Stimulated activated CD4-positive, alpha-beta T cell treated with anti-CD3 and anti-CD28 coated beads, TNF-alpha, amount 100 ng/mL, for 1 hour (primary cell): ENCODE measurements around the gene RPS25.
A peak's percentile ranks its signal among the peaks of the same experiment; 100 is the strongest.
"Not testable (repeated sequence)": the region's sequence is repeated elsewhere in the genome, so short reads cannot be mapped to it uniquely, and the experiment has no call there.

Source experiments
- DNase-seq, 3 donors: peaks; one replicate each; pipeline ENCODE4 v3.0.0-alpha.2; 2020; ENCODE audit warnings: low read depth in 3 of 3, low spot score in 1 of 3

The RPS25 gene

DNA sequence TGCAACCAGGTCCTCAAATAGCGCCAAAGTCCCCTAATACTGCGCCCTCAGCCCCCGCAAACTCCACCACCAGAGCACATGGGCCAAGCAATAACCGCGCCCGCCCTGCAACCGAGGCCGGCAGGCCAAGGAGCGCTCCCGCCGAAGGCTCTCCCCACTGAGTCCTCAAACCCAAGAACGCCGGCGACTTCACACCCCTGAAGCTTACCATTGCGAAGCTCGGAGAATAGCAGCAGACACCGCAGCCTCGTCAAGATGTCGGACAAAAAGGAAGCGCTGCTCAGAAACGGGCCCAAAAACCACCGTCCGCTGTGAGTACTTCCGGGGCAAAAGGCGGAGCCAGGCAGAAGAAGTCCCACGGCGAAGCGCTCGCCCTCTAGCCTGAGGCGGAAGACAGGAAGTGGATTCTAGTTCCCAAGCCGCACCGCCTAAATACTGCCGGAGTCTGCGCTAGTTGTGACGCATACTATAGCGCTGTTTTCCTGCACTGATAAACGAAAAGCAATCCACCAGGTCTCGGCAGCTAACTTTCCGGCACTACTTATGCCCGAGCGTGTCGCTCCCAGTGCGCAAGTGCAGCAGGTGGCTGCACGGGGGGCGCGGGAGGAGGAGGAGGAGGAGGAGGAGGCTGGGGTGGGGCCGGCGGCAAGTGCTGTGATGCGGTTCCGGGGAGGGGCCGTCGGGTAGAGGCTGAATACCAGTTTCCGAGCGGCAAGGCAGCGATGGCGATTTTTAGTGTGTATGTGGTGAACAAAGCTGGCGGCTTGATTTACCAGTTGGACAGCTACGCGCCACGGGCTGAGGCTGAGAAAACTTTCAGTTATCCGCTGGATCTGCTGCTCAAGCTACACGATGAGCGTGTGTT lies at the start of gene RPS25, which contains the start of gene TRAPPC4:
TSS of gene RPS25 (minus strand) at position 270 of the 865 bp plus-strand sequence. CDS start at position 211, 59 bp downstream.
TSS of gene TRAPPC4 (plus strand) at position 693 of the 865 bp plus-strand sequence. CDS start at position 723, 30 bp downstream.
- DNase-seq, result peak; percentile 86 to 87 (median 87)

DNA sequence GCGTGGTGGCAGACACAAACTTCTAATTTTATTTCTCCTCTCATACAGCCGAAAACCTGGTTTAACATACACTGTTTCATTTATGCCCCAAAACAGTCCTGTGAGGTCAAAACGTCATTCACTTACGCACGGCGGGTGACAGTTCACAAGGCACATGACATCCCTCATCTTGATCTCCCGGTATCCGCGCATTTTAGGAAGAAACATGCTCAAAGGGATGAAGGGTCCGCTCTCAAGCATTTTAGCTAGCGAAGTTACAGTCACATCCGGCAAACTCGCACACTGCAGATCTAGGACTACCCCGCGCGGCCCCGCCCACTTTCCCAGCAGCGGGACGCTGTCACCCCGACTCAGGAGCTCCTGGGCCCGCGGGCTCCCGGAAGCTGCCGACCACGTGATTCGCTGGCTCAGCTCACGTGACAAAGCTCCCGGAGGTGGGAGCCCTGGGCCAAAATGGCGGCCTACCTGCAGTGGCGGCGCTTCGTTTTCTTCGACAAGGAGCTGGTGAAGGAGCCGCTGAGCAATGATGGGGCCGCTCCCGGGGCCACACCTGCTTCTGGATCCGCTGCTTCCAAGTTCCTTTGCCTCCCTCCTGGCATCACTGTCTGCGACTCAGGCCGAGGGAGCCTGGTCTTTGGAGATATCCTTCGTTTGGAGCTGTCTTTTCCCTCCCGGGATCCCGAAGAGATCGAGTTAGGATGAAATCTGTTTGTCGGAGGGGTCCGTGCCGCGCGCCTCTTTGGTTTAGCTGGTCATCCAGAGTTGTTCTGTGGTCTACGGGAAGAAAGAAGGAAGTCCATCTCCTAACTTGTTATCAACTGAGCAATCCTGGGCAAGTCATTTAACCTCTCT lies 49.5 kb upstream of the RPS25 start, which contains the start of gene VPS11:
TSS of gene VPS11 (plus strand) at position 448 of the 852 bp plus-strand sequence. CDS start at position 454, 6 bp downstream.
- peak; percentile 92 to 95 (median 93) for DNase-seq

DNA sequence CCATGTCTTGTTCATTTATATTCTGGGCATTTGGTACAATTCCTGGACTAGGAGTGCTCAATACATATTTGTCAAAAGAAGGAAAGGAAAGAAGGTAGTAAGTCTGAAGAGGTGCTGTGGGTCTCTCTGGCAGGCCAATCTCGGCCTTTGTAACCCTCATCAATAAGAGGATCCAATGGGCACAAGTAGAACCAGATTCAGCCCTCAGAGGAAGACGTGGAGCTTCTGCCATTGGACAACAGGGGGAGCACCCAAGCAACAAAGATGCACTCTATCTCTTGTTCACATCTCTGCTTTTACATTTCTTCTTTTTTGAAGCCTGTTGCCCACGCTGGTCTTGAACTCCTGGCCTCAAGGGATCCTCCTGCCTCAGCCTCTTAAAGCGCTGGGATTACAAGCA lies 47.2 kb upstream of the RPS25 start:
- no peak for DNase-seq

DNA sequence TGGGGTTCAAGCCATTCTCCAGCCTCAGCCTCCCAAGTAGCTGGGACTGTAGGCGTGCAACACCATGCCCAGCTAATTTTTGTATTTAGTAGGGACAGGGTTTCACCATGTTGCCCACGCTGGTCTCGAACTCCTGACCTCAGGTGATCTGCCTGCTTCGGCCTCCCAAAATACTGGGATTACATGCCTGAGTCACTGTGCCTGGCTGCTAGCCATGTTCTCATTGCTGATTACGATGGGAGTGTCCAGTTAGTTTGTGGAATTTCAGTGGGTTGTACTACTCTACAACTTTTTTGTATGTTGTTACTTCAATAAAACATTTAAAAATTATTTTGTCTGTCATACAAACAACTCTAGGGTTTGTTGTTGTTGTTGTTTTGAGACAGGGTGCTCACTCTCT lies 44.6 kb upstream of the RPS25 start:
- no peak for DNase-seq

DNA sequence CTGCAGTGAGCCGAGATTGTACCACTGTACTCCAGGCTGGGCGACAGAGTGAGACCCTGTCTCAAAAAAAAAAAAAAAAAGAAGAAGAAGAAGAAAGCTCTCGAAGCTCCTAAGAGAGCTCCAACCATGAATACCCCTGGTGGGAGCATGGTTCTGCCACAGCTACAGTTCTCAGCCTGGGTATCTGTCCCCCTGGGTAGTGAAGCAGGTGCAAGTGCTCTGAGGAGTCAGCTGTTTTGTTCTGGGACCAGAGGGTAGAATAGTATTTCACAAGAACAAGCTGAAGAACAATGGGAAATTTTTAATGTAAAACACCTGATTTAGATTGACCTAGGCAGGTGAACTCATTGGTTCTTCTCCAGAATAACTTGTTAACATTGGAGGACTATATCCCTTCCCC lies 43.1 kb upstream of the RPS25 start:
- no peak for DNase-seq

DNA sequence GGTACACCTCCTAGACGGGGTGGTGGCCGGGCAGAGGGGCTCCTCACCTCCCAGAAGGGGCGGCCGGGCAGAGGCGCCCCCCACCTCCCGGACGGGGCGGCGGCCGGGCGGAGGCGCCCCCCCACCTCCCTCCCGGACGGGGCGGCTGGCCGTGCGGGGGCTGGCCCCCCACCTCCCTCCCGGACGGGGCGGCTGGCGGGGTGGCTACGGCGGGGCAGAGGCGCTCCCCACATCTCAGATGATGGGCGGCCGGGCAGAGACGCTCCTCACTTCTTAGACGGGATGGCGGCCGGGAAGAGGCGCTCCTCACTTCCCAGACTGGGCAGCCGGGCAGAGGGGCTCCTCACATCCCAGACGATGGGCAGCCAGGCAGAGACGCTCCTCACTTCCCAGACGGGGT lies 41.0 kb upstream of the RPS25 start:
- DNase-seq, result not testable (repeated sequence)

DNA sequence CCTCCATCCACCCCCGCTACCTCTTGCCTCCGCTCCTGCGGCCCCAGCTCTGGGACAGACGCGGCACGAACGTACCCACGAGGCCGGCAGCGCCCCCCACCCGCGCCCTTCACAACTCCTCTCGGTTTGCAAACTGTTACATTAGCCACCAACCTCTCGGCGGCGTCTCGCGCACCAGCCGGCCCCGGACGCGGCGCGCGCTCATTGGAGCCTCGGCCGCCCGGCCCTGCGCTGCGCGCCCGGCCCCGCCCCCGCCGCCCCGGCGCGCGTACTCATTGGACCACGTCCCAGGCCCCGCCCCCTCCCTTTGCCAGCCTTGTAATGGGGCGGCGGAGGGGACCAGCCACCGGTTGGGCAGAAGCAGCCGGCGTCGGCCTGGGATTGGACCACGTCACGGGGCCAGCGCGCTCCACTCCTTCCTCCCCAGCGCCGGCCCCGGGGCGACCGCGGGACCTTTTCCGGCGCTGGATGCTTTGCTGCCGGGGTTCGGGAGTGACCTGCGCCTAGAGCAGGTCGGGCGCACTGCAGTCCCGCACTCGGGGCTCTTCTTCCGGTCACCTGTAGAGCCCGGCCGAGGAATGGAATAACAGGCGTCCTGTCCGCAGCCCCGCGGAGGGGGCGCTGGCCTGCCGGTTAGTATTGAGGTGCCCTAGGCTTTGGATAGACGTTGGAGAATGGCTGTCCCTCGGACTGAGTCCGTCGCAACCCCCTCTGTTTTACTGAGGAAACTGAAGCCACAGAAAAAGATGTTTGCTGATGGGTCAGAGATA lies 39.0 kb upstream of the RPS25 start, which contains the start of gene HYOU1:
TSS of gene HYOU1 (minus strand) at position 206 of the 770 bp plus-strand sequence. CDS start 1,045 bp downstream, outside the sequence.
- peak; percentile 97 to 99 (median 98) for DNase-seq

DNA sequence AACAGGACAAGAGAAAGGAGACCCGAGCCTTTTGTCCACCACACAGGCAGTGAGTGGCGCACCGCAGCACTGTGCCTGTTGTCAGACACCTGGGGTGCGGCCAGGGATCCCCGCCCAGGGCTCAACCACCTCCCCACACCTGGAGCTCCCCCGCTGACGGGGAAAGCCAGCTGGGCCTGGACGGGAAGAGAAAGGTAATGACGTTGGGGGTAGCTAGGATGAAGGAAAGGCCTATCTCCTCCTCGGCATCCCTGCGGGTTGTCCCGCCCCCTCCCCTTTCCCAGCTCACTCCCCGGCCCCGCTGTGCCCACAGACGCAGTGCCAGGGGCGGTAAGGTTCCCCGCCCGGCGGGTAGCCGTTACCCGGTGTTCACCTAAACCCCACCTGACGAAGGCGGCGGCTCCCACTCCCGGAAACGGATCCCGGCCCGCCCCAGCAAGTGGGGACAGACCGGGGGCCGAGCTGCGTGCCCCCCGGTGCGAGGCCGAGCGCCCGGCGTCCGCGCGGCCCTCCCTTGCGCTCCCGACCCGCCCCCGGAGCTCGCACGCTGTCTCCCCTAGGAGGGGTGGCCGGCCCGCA lies 38.4 kb upstream of the RPS25 start:
- peak in 1 of 3 donors; percentile 18 for DNase-seq

DNA sequence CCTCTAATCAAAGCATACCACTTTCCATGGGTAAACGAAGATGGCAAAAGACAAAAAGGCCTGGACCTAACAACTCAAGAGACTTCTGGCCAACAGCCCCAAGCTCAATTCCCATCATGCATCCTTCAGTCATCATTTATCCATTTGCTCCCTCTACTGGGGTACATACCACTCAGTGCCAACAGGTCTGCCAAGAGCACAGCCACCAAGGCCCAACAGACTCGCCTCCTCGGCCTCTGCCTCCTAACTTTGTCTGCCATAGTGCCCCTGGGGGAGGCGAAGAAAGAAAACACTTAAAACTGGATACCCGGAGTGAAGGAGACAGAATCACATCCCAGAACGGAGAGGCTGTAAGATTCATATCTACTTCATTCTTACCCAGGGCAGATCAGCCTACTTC lies 37.8 kb upstream of the RPS25 start:
- no peak for DNase-seq

DNA sequence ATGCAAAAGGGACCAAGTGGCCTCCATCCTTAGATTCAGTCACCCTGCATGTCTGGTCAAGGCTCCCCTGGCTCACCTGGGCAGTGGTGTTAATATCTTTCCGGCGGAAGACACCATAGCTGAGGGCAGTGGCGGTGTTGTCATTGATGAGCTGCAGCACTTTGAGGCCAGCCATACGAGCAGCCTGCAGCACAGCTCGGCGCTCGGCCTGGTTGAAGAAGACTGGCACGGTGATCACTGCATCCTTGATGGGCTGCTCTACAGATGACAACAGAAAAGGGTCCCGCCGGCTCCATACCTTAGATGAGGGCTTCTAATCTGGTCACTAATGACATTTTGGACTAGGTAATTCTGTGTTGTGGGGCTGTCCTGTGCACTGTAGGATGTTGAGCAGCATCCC lies 36.3 kb upstream of the RPS25 start:
- no peak for DNase-seq

DNA sequence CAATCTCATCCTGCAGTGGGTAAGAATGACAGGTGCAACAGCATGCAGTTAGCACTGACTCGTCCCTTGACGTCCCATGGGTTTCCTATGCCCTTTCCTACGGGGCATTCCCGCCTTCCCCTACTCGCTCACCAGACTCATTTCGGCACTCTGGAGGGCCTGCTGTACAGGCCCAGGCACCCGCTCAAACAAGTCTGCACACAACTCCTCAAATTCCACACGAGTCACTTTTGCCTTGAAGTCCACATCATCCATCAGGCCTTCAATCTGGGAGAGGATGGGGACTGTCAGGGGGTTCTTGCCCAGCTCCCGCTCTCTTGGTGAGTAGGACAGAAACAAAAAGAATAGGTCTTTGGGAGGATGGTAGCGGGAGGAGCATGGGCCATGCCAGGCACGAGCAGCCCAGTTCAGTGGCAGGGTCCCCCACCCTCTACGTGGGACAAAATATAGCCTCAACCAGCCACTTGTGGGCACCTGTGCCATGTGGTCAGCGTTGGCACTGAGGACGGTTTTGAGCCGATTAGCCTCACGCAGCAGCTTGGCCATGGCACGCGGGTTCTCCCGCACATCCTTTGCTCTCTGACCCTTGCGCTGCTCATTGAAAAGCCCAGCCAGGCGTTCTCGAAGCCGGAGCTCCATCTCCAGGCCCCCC lies 34.1 kb upstream of the RPS25 start:
- no peak for DNase-seq

DNA sequence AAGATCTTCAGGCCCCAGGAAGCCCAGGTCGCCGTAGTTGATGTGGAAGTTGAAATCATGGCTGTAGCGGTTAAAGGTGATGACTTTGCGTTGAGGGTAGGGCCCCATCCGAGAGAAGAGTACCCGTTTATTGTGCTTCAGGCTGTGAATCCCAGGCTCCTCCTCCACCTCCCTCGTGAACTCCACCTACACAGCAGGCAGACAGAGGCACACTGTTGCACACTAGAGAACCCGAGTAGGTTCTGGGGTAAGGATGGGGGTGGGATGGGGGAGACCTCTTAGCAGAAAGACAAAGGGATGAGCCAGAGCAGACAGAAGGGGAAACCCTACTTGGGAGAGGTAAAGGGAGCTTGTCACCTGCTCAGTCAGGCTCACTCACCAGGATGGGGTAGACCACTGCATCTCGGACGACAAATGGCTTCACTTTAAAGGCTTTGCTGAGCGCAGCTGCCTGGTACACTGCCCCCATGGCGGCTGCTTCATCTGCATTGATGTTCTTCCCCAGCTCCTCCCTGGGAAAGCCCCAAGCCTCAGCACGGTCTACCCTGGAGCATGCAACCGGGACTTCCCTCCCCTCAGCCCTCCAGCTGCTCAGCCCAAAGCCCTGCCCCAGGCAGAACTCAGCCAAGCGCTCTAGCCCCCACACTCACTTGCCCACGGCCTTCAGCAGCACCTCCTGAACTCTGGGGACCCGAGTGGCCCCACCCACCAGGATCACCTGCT lies 33.5 kb upstream of the RPS25 start:
- no peak for DNase-seq

DNA sequence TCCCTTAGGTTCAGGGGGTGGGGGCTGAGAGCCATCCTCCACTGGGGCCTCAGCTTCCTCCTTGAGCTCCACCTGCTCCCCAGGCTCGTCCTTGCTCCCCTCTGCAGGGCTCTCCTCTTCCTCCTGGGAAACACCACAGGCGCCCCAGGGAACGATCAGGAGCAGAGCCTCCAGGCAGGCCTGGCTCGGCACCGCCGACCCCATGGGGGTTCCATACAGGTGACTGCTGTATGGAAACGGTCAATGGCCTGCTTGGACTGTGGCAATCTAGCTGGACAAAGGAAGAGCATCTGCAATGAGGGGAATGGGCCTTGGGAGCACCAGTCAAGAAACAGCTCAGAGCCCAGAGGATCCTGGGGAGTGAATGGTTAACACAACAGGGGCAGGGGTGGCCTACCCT lies 30.9 kb upstream of the RPS25 start:
- no peak for DNase-seq

DNA sequence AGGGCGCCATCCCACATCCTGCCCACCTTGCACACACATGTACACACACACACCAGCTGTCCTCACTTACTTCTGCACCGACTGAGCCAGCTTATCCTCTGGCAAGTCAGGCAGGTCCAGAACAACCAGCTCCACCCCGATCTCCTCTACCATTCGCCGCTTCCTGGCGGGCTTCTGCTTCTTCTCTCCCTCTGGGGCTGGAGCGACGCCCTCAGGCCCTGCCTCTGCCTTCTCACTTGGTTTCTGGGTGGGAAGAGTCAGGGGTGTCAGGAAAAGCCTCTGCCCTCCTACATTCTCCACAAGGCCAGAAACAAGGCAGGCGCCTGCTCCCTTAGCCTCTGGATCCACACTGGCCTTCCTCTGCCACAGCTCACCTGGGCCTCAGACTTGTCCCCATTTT lies 30.5 kb upstream of the RPS25 start:
- no peak for DNase-seq

DNA sequence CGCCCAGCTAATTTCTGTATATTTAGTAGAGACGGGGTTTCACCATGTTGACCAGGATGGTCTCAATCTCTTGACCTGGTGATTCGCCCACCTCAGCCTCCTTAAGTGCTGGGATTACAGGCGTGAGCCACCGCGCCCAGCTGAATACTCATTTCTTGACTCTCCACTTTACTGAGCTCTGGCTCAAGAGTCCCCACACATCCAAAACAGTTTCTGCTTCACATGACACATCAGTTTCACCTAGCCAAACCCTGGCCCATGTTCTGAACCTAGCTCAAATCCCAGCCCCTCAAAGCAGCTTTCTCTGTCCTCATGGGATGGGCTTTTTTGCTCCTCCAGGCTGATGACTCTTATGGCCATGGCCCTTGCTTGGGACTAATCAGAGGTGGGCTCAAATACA lies 29.1 kb upstream of the RPS25 start:
- no peak for DNase-seq

DNA sequence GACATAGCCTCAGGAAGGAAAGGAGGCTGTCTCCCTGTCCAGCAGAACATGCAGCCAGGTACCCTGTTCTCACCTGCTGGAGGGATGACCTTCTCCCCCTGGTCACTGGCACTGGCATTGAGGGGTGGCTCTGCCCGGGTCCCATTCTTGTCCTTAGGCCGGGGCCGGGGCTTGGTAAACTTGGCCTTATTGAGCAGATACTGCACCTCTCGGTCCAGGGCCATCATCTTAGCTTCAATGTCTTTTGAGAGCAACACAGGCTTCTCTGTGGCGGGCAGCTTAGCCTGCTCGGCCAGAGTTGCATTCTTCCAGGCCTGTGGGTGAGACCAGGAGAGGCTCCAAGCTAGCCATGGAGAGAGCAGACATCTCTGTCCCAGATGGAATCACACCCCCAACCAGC lies 28.3 kb upstream of the RPS25 start:
- DNase-seq, result no peak

DNA sequence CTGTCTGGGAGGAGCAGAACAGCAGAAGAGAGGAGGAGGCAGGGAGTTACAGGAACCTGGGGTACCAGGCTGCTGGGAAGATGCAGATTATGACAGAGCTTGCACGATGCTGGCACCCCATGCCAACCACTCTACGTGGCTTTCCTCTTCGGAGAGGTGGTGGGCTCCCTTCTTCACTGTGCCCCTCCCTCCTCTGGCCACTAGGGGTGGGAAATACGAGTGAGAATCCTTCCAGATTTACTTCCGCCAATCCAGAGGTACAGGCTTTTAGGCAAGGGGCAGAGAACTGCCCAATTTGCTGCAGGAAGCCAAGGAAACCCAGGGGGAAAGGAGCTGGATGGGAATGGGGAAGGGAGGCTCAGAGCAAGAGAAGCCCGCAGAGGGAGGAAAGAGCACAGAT lies 26.6 kb upstream of the RPS25 start:
- DNase-seq, result no peak

DNA sequence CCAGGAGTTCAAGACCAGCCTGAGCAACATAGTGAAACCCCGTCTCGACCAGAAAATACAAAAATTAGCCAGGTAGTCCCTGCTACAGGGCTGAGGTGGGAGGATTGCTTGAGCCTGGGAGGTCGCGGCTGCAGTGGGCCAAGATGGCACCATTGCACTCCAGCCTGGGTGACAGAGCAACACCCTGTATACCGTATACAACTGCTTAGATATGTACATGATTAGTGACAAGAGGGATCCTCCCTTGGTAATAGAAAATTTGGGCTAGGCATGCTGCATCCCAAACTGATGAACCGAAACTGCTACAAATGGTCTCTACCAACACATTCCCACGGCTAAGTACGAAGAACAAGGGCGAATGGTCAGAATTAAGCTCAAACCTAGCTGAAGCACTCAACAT lies 24.8 kb upstream of the RPS25 start:
- no peak for DNase-seq

DNA sequence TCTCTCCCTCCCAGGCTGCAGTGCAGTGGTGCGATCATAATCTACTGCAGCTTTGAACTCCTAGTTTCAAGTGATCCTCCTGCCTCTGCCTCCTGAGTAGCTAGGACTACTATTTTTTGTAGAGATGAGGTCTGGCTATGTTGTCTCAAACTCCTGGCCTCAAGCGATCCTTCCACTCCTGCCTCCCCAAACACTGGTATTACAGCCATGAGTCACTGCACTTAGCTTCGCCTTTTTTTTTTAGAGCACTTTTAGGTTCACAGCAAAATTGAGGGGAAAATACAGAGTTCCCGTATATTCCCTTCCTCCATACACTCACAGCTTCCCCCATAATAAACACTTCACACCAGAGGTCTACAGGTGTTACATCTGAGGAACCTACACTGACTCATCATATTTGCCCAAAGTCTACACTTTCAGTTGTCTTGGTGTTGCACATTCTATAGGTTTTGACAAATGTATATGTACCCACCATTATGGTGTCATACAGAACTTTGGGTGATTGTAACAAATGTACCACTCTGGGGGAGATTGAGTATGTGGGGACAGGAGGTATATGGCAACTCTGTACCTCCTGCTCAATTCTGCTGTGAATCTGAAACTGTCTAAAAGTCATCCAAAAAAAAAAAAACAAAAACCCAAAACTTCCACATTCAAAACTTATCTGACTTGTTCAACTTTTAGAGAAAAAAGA lies 23.8 kb upstream of the RPS25 start:
- DNase-seq, result no peak
